H1 (cell line): ENCODE results near the gene HORMAD2. TPM values are rescaled to one million over a fixed set of nuclear protein-coding genes. Genes with fewer than 3 reads are reported as not detected.

Experiments
- CTCF ChIA-PET: fragments of 300-600 bp; sonication (Branson Sonifier 250); formaldehyde crosslinking; loops from one replicate; lab custom pipeline; 2021; ENCODE audit not compliant: partially characterized antibody; lab: Charles Lee
- POLR2A ChIA-PET: fragments of 300-600 bp; sonication (Branson Sonifier 250); formaldehyde crosslinking; loops from one replicate; lab custom pipeline; 2021; ENCODE audit warnings: inconsistent platforms; ENCODE audit not compliant: partially characterized antibody; lab: Charles Lee
- DNase-seq, 2 experiments: peaks; one replicate each; pipeline versions ENCODE4 v3.0.0 to v3.0.0-alpha.2; 2010 to 2022; ENCODE audit warnings: low spot score in 2 of 2, low read depth in 1 of 2, mixed read lengths in 1 of 2
- FAIRE-seq: peaks from 2 replicates; lab custom pipeline; 2011; peaks lifted over from hg19 to GRCh38; lab: Jason Lieb, UNC
- H2AFZ ChIP-seq: 2 replicates; pipeline ENCODE4 v1.8.1; 2012; ENCODE audit warnings: low read length, inconsistent platforms
- H2AK5ac ChIP-seq: 2 replicates; pipeline ENCODE4 v1.6.1; 2013; ENCODE audit warnings: low read depth, low read length
- H2BK120ac ChIP-seq: replicated peaks from 2 replicates; pipeline ENCODE3; 2013; ENCODE audit warnings: low read depth, low read length, inconsistent platforms
- H2BK12ac ChIP-seq: 2 replicates; pipeline ENCODE4 v1.6.1; 2013; ENCODE audit warnings: low read depth, low read length
- H2BK15ac ChIP-seq: 2 replicates; pipeline ENCODE4 v1.6.1; 2013; ENCODE audit warnings: low read length
- H2BK20ac ChIP-seq: 2 replicates; pipeline ENCODE4 v1.6.1; 2013; ENCODE audit warnings: low read length
- H2BK5ac ChIP-seq: 2 replicates; pipeline ENCODE4 v1.6.1; 2013; ENCODE audit warnings: low read depth, low read length
- H3K14ac ChIP-seq: 2 replicates; pipeline ENCODE4 v1.6.1; 2013; ENCODE audit warnings: inconsistent platforms; ENCODE audit not compliant: insufficient read length
- H3K18ac ChIP-seq: 2 replicates; pipeline ENCODE4 v1.6.1; 2013; ENCODE audit warnings: low read length; ENCODE audit errors: extremely low read depth
- H3K23ac ChIP-seq: 2 replicates; pipeline ENCODE4 v1.6.1; 2013; ENCODE audit warnings: inconsistent platforms; ENCODE audit not compliant: insufficient read length
- H3K23me2 ChIP-seq: 2 replicates; pipeline ENCODE4 v1.6.1; 2013; ENCODE audit warnings: low read depth, low read length
- H3K27ac ChIP-seq: 2 replicates; pipeline ENCODE4 v1.6.1; 2011; ENCODE audit warnings: low read depth, low read length, inconsistent platforms
- H3K27me3 ChIP-seq, 4 experiments: replicated peaks in 1 of 4; 1 replicate in 1 of 4; 2 replicates in 3 of 4; pipeline versions ENCODE4 v1.6.1 to v1.8.1; 2011 to 2013; ENCODE audit warnings: low read length in 3 of 4, mild to moderate bottlenecking in 3 of 4, inconsistent platforms in 2 of 4, mixed read lengths in 2 of 4, moderate library complexity in 1 of 4; ENCODE audit not compliant: control insufficient read depth in 3 of 4, insufficient read depth in 3 of 4; ENCODE audit errors: extremely low read depth in 1 of 4
- H3K36me3 ChIP-seq, 4 experiments: 2 replicates each; pipeline versions ENCODE4 v1.6.1 to v1.8.1; 2011 to 2013; ENCODE audit warnings: mild to moderate bottlenecking in 4 of 4, low read length in 3 of 4, moderate library complexity in 2 of 4, control low read depth in 1 of 4, inconsistent platforms in 1 of 4; ENCODE audit not compliant: insufficient read depth in 4 of 4, control insufficient read depth in 2 of 4
- H3K4ac ChIP-seq: replicated peaks from 2 replicates; pipeline ENCODE3; 2013; ENCODE audit warnings: low read length, low read depth, mixed read lengths, inconsistent platforms; ENCODE audit not compliant: insufficient read length
- H3K4me1 ChIP-seq, 4 experiments: replicated peaks in 1 of 4; 1 replicate in 1 of 4; 2 replicates in 3 of 4; pipeline versions ENCODE4 v1.6.1 to v1.8.1; 2011 to 2013; ENCODE audit warnings: low read length in 3 of 4, inconsistent platforms in 2 of 4, mixed read lengths in 1 of 4; ENCODE audit not compliant: insufficient read depth in 4 of 4, control insufficient read depth in 3 of 4
- H3K4me2 ChIP-seq, 2 experiments: 2 replicates each; pipeline versions ENCODE4 v1.6.1 to v1.8.1; 2011 to 2013; ENCODE audit warnings: low read depth in 2 of 2, low read length in 2 of 2, control low read depth in 1 of 2, inconsistent platforms in 1 of 2, mild to moderate bottlenecking in 1 of 2; ENCODE audit not compliant: insufficient read depth in 1 of 2
- H3K4me3 ChIP-seq, 4 experiments: fragments of 200-600, 300-600 bp in 1 of 4; sonication (generic), shearing (Covaris generic), sonication (Bioruptor Twin) in 1 of 4; 2 replicates each; pipeline versions ENCODE4 v1.5.1 to v1.8.1; 2011 to 2016; ENCODE audit warnings: low read length in 4 of 4, low read depth in 3 of 4, control low read depth in 2 of 4, inconsistent platforms in 2 of 4, mild to moderate bottlenecking in 2 of 4, mixed read lengths in 1 of 4, moderate library complexity in 1 of 4; ENCODE audit not compliant: insufficient read depth in 2 of 4; ENCODE audit errors: extremely low read depth in 1 of 4
- H3K56ac ChIP-seq: replicated peaks from 2 replicates; pipeline ENCODE3; 2013; ENCODE audit warnings: low read depth, mild to moderate bottlenecking, mixed read lengths, low read length, inconsistent platforms; ENCODE audit not compliant: insufficient read length
- H3K79me1 ChIP-seq: 2 replicates; pipeline ENCODE4 v1.6.1; 2013; ENCODE audit warnings: low read depth, low read length, control low read depth
- H3K79me2 ChIP-seq, 2 experiments: 2 replicates each; pipeline versions ENCODE4 v1.6.1 to v1.8.1; 2012 to 2013; ENCODE audit warnings: low read length in 2 of 2, mild to moderate bottlenecking in 2 of 2, inconsistent platforms in 1 of 2; ENCODE audit not compliant: insufficient read depth in 2 of 2, control insufficient read depth in 1 of 2
- H3K9ac ChIP-seq, 4 experiments: replicated peaks in 1 of 4; 1 replicate in 1 of 4; 2 replicates in 3 of 4; pipeline versions ENCODE4 v1.6.1 to v1.8.1; 2011 to 2013; ENCODE audit warnings: low read depth in 3 of 4, low read length in 3 of 4, control low read depth in 2 of 4, mild to moderate bottlenecking in 2 of 4, moderate library complexity in 2 of 4, inconsistent platforms in 1 of 4; ENCODE audit errors: extremely low read depth in 1 of 4
- H3K9me3 ChIP-seq, 2 experiments: 2 replicates each; pipeline versions ENCODE4 v1.6.1 to v1.8.1; 2012 to 2013; ENCODE audit warnings: mild to moderate bottlenecking in 2 of 2, moderate library complexity in 2 of 2, control low read depth in 1 of 2, inconsistent platforms in 1 of 2, low read depth in 1 of 2, low read length in 1 of 2, mixed read lengths in 1 of 2; ENCODE audit not compliant: insufficient read depth in 2 of 2
- H4K20me1 ChIP-seq, 2 experiments: replicated peaks in 1 of 2; 2 replicates each; pipeline versions ENCODE3 to v1.8.1; 2011 to 2013; ENCODE audit warnings: inconsistent platforms in 2 of 2, low read length in 2 of 2, mild to moderate bottlenecking in 1 of 2; ENCODE audit not compliant: insufficient read depth in 2 of 2, control insufficient read depth in 1 of 2
- H4K5ac ChIP-seq: 2 replicates; pipeline ENCODE4 v1.6.1; 2013; ENCODE audit warnings: low read length, low read depth, mixed read lengths, inconsistent platforms; ENCODE audit not compliant: insufficient read length
- H4K8ac ChIP-seq: 2 replicates; pipeline ENCODE4 v1.8.0; 2013; ENCODE audit warnings: mild to moderate bottlenecking, moderate library complexity, low read length, inconsistent platforms; ENCODE audit not compliant: insufficient read depth; ENCODE audit errors: extremely low read depth
- H4K91ac ChIP-seq: replicated peaks from 2 replicates; pipeline ENCODE3; 2013; ENCODE audit warnings: low read length, mixed read lengths, inconsistent platforms; ENCODE audit not compliant: insufficient read length
- ATF2 ChIP-seq: IDR thresholded peaks from 2 replicates; pipeline ENCODE4 v1.6.1; 2012; ENCODE audit warnings: low read length, inconsistent platforms
- CTBP2 ChIP-seq: IDR thresholded peaks from 2 replicates; pipeline ENCODE4 v1.7.0; 2011; ENCODE audit warnings: borderline replicate concordance, mild to moderate bottlenecking, moderate library complexity, mixed read lengths, low read length; ENCODE audit not compliant: insufficient read depth, insufficient read length
- E2F6 ChIP-seq: IDR thresholded peaks from 2 replicates; pipeline ENCODE4 v1.6.1; 2012; ENCODE audit warnings: inconsistent platforms
- JUN ChIP-seq: IDR thresholded peaks from 2 replicates; pipeline ENCODE4 v1.6.1; 2011; ENCODE audit warnings: low read depth, mild to moderate bottlenecking, improper control_type of control experiment, low read length
- MAFK ChIP-seq: IDR thresholded peaks from 2 replicates; pipeline ENCODE4 v1.6.1; 2012; ENCODE audit warnings: low read depth, mild to moderate bottlenecking, improper control_type of control experiment, low read length
- SIN3A ChIP-seq, 2 experiments: IDR thresholded peaks in 1 of 2; conservative IDR thresholded peaks in 1 of 2; 2 replicates each; pipeline ENCODE4 v1.6.1; 2011 to 2012; ENCODE audit warnings: low read length in 2 of 2, improper control_type of control experiment in 1 of 2, low read depth in 1 of 2, mild to moderate bottlenecking in 1 of 2
- TBP ChIP-seq: IDR thresholded peaks from 2 replicates; pipeline ENCODE4 v1.6.1; 2011; ENCODE audit warnings: low read depth, low read length, improper control_type of control experiment
- TEAD4 ChIP-seq: IDR thresholded peaks from 2 replicates; pipeline ENCODE4 v1.6.1; 2012; ENCODE audit warnings: low read depth, low read length, inconsistent platforms, mixed read lengths
- WGBS, 2 experiments: shearing (Covaris generic) in 1 of 2; methylation state at CpG; one replicate each; pipeline versions ENCODE4 v1.1.6 to v1.1.7; 2013 to 2015; ENCODE audit warnings: low lambda C conversion rate in 2 of 2, mixed read lengths in 2 of 2, inconsistent platforms in 1 of 2, low coverage in 1 of 2, missing lambda C conversion rate in 1 of 2; ENCODE audit not compliant: insufficient replicate concordance in 2 of 2, insufficient coverage in 1 of 2, insufficient read length in 1 of 2; ENCODE audit errors: extremely low coverage in 1 of 2, missing lambda C conversion rate in 1 of 2; 5-methylcytosine and 5-hydroxymethylcytosine counted together
- polyA plus RNA-seq, 7 experiments: library from polyadenylated mRNA; depleted of rRNA in 3 of 7; stranded (reverse) in 5 of 7; unstranded in 2 of 7; fragments of >200 nt in 5 of 7; fragments of 200-250 nt in 2 of 7; gene quantifications; 1 replicate in 5 of 7; 2 replicates in 1 of 7; 4 replicates in 1 of 7; pipeline versions ENCODE4 v1.2.1 to v1.2.3, GENCODE V29; 2011 to 2013; ENCODE audit warnings: missing spikeins in 2 of 7, mixed read lengths in 2 of 7
- total RNA-seq: library from RNA; stranded (reverse); fragmentation: NEBNext Ultra II Directional; extraction: Animal tissue kit (Norgen Biotek cat#: 25700); gene quantifications from 2 replicates; pipeline ENCODE4 v1.2.1, GENCODE V29; 2021

HORMAD2 gene
- total and polyA plus RNA-seq, 2 of the 8 experiments (the other 6 are each of a cell fraction or from before 2014, with no cell fraction given), result 0.03 TPM; not detected in 1

GRCh38 chr22:30206944-30207343 is 126.7 kb downstream of the HORMAD2 start:
- Histone ChIP-seq H3K9ac (no peak overlapping the region), H4K8ac (no peak overlapping the region), H3K23me2 (no peaks in the 10 kb centered on the region), H3K9me3 (no peaks in the 10 kb centered on the region), H4K91ac (no peak overlapping the region), H3K18ac (no peak overlapping the region), H3K36me3 (no peaks in the 10 kb centered on the region), H2BK5ac (no peak overlapping the region), H3K27me3 (no peaks in the 10 kb centered on the region; a peak in 1 of 7 replicates), H3K4ac (no peak overlapping the region), H3K79me2 (peaks cover 0 to 3% of the 10 kb centered on the region in 2 experiments; a peak in 2 of 4 replicates), H2AFZ (no peak overlapping the region), H3K23ac (no peak overlapping the region), H2BK12ac (no peak overlapping the region), H2BK20ac (0 out of 2 replicates have a peak overlapping the region, but pooled peaks have one; percentile 69), H2BK15ac (no peak overlapping the region), H4K5ac (no peak overlapping the region), H3K4me2 (no peak overlapping the region), H3K56ac (no peak overlapping the region), H3K14ac (no peak overlapping the region), H3K79me1 (no peaks in the 10 kb centered on the region), H3K27ac (no peak overlapping the region), H3K4me3 (no peak overlapping the region), H3K4me1 (peaks cover 0 to 9% (median 2%) of the 10 kb centered on the region in 4 experiments; a peak in 5 of 7 replicates), H2AK5ac (no peak overlapping the region), H2BK120ac (no peak overlapping the region), H4K20me1 (no peaks in the 10 kb centered on the region)
- 65% methylated on average over 16 of the region's 16 CpGs; no CpG with 5 or more reads in 1 of the 2 experiments for WGBS, 2 experiments
- FAIRE-seq (peak; percentile 36), DNase-seq (no peak)
- TF ChIP-seq CTBP2, result peak; percentile 64
- peak; percentile 99 for TF ChIP-seq TEAD4
- no peak for TF ChIP-seq ATF2
- peak; percentile 84 to 89; a peak in 3 of 4 replicates for TF ChIP-seq SIN3A (conservative IDR thresholded peaks at IDR 0.05 in 1 of 2, IDR thresholded peaks at IDR 0.05 in 1 of 2; ENCODE audit: low read depth in 1 of 2, low read length in 2 of 2)
- TF ChIP-seq MAFK, result no peak
- TF ChIP-seq E2F6, result 0 out of 2 replicates have a peak, but pooled peaks have one; percentile 50
- no peak for TF ChIP-seq JUN
- no peak for TF ChIP-seq TBP
- CTCF ChIA-PET, result interaction anchor here (1.3 to 3.9 kb wide), 3 partner anchors 10 to 99 kb away, joined by 3 to 13 read pairs (median 4); no protein-coding TSS in a partner anchor
- POLR2A ChIA-PET, result interaction anchor here (2.4 kb wide), 1 partner anchor 11 kb away, joined by 7 read pairs; no protein-coding TSS in a partner anchor
